ENCODE measurements around the gene PTPRD.

Gene PTPRD

GRCh38 chr9:10248890-10249289 lies 363.9 kb downstream of the PTPRD start:
- no peak for TF ChIP-seq CTCF (IDR thresholded peaks at IDR 0.05; ENCODE audit: borderline replicate concordance, control extremely low read depth, extremely low read depth, insufficient read depth, missing control alignments)
- in situ Hi-C loops (cut with MboI; ENCODE audit: low sequenced_read_pairs, unreplicated experiment) = no loop called here
- DNase-seq (ENCODE audit: low spot score) = no peak

- no peak for TF ChIP-seq CTCF (IDR thresholded peaks at IDR 0.05; ENCODE audit: borderline replicate concordance, control extremely low read depth, extremely low read depth, insufficient read depth, missing control alignments)
- DNase-seq (ENCODE audit: low spot score) = no peak
- in situ Hi-C loops (cut with MboI; ENCODE audit: low sequenced_read_pairs, unreplicated experiment) = no loop called here
These were observed 370.5 kb downstream of the PTPRD start for GRCh38 chr9:10242255-10242654.

GRCh38 chr9:10238087-10238486 lies 374.7 kb downstream of the PTPRD start:
- in situ Hi-C loops (cut with MboI; ENCODE audit: low sequenced_read_pairs, unreplicated experiment) = no loop called here
- DNase-seq (ENCODE audit: low spot score) = no peak
- no peak for TF ChIP-seq CTCF (IDR thresholded peaks at IDR 0.05; ENCODE audit: borderline replicate concordance, control extremely low read depth, extremely low read depth, insufficient read depth, missing control alignments)

GRCh38 chr9:10237584-10237983 lies 375.2 kb downstream of the PTPRD start:
- in situ Hi-C loops (cut with MboI; ENCODE audit: low sequenced_read_pairs, unreplicated experiment) = no loop called here
- TF ChIP-seq CTCF (IDR thresholded peaks at IDR 0.05; ENCODE audit: borderline replicate concordance, control extremely low read depth, extremely low read depth, insufficient read depth, missing control alignments) = no peak
- no peak for DNase-seq (ENCODE audit: low spot score)

GRCh38 chr9:10236161-10236560 lies 376.6 kb downstream of the PTPRD start:
- TF ChIP-seq CTCF (IDR thresholded peaks at IDR 0.05; ENCODE audit: borderline replicate concordance, control extremely low read depth, extremely low read depth, insufficient read depth, missing control alignments) = no peak
- no peak for DNase-seq (ENCODE audit: low spot score)
- in situ Hi-C loops (cut with MboI; ENCODE audit: low sequenced_read_pairs, unreplicated experiment) = no loop called here

- no peak for DNase-seq (ENCODE audit: low spot score)
- in situ Hi-C loops (cut with MboI; ENCODE audit: low sequenced_read_pairs, unreplicated experiment) = no loop called here
These were observed 377.4 kb downstream of the PTPRD start for GRCh38 chr9:10235376-10235775.

More at GRCh38 chr9:10235376-10235775, 377.4 kb downstream of the PTPRD start:
- TF ChIP-seq CTCF (IDR thresholded peaks at IDR 0.05; ENCODE audit: borderline replicate concordance, control extremely low read depth, extremely low read depth, insufficient read depth, missing control alignments) = no peak

Data from GM13976 (cell line).